Right lobe of liver (tissue), 6 donors: ENCODE results near the gene NOC2L. TPM values are rescaled to one million over a fixed set of nuclear protein-coding genes. Genes with fewer than 3 reads are reported as not detected.

Experiments used
- ATAC-seq, 4 donors: fragments of 200-7000 bp; cut with Tn5 transposase; one replicate each; pipeline ENCODE4 v1.9.1; 2020; ENCODE audit warnings: mild to moderate bottlenecking in 4 of 4, moderate library complexity in 4 of 4
- DNase-seq, 3 donors: peaks; one replicate each; pipeline ENCODE4 v3.0.0-alpha.2; 2020
- H3K27ac ChIP-seq, 3 donors: fragments of 200-600 bp; one replicate each; pipeline ENCODE4 v1.8.0; 2022
- H3K27me3 ChIP-seq, 2 donors: fragments of 200-600 bp; one replicate each; pipeline ENCODE4 v1.8.0; 2022
- H3K36me3 ChIP-seq, 4 donors: fragments of 200-600 bp; sonication (generic) in 1 of 4; one replicate each; pipeline versions ENCODE4 v1.5.1 to v1.8.0; 2017 to 2022; ENCODE audit warnings: control low read depth in 1 of 4
- H3K4me1 ChIP-seq, 4 donors: fragments of 200-600 bp; sonication (generic) in 1 of 4; one replicate each; pipeline versions ENCODE4 v1.5.1 to v1.8.0; 2017 to 2022; ENCODE audit warnings: control low read depth in 1 of 4
- H3K4me3 ChIP-seq, 3 donors: fragments of 200-600 bp; one replicate each; pipeline ENCODE4 v1.8.0; 2022
- H3K9me3 ChIP-seq, 4 donors: fragments of 200-600 bp; sonication (generic) in 1 of 4; one replicate each; pipeline versions ENCODE4 v1.5.1 to v1.8.0; 2017 to 2022; ENCODE audit warnings: control low read depth in 1 of 4
- CTCF ChIP-seq, 4 donors: fragments of 200-600 bp in 3 of 4; fragments of 450-650 bp in 1 of 4; IDR thresholded peaks; one replicate each; pipeline versions ENCODE4 v1.5.1 to v1.8.0; 2016 to 2022; ENCODE audit warnings: antibody characterized with exemption in 4 of 4, mild to moderate bottlenecking in 2 of 4
- POLR2A ChIP-seq: fragments of 450-650 bp; IDR thresholded peaks from one replicate; pipeline ENCODE4 v1.6.1; 2017; ENCODE audit warnings: antibody characterized with exemption, mild to moderate bottlenecking
- WGBS: methylation state at CpG from one replicate; pipeline ENCODE4 v1.1.6; 2018; ENCODE audit warnings: low coverage, low lambda C conversion rate; ENCODE audit not compliant: insufficient coverage; ENCODE audit errors: missing lambda C conversion rate; 5-methylcytosine and 5-hydroxymethylcytosine counted together
- intact Hi-C, 2 donors: fragments of 100-400 bp; cut with DNase I; formaldehyde crosslinking; loops; one replicate each; pipeline versions ENCODE4 v1.11.2 to v1.14.1; 2022
- total RNA-seq, 6 experiments: library from RNA; depleted of rRNA in 2 of 6; stranded (reverse); fragments of >200 nt in 2 of 6; fragmentation: NEBNext Ultra II Directional in 3 of 6; extraction: Animal tissue kit (Norgen Biotek cat#: 25700) in 3 of 6; gene quantifications; one replicate each; pipeline versions ENCODE4 v1.1.0 to v1.2.4, GENCODE V29; 2016 to 2023
- donor health status: DM: no; HTN: yes; CAD: no.
- donor health status: DM: no; HTN: no; CAD: no.
- donor health status: DM: no; HTN: no; CAD: no.
- donor health status: DM: no; HTN: yes; CAD: no.
- donor health status: DM: no; HTN: yes; CAD: no.

Gene NOC2L
- total RNA-seq, 6 experiments from 2014 or later, result 28.9 to 36.8 (median 30.2) TPM

- TF ChIP-seq POLR2A, result no peak
- TF ChIP-seq CTCF (IDR thresholded peaks at IDR 0.05), result no peak
- no peaks in the 10 kb centered on the region for H3K9me3 ChIP-seq
- intact Hi-C loops, result no loop called here
- no peak overlapping the region for H3K4me3 ChIP-seq
- DNase-seq (no peak), ATAC-seq (no peak)
- no peak overlapping the region for H3K27ac ChIP-seq
- peaks cover 0 to 16% (median 3%) of the 10 kb centered on the region in 4 donors for H3K36me3 ChIP-seq
- 64% methylated on average over 14 of the region's 28 CpGs for WGBS
- peaks cover 0 to 18% (median 6%) of the 10 kb centered on the region in 4 donors for H3K4me1 ChIP-seq
- H3K27me3 ChIP-seq, result peaks cover 0 to 7% of the 10 kb centered on the region in 2 donors
These were observed 14.4 kb downstream of the NOC2L start for GRCh38 chr1:944341-945325.

- ATAC-seq (no peak), DNase-seq (no peak)
- peaks cover 0 to 15% of the 10 kb centered on the region in 2 donors for H3K27me3 ChIP-seq
- H3K4me3 ChIP-seq, result no peak overlapping the region
- peaks cover 0 to 14% (median 0%) of the 10 kb centered on the region in 4 donors for H3K36me3 ChIP-seq
- no peak for TF ChIP-seq CTCF (IDR thresholded peaks at IDR 0.05)
- no peak for TF ChIP-seq POLR2A
- no peaks in the 10 kb centered on the region for H3K9me3 ChIP-seq
- intact Hi-C loops, result no loop called here
- peaks cover 0 to 18% (median 6%) of the 10 kb centered on the region in 4 donors for H3K4me1 ChIP-seq
- no peak overlapping the region for H3K27ac ChIP-seq
- WGBS, result 58% methylated on average over 6 of the region's 27 CpGs
These were observed 15.3 kb downstream of the NOC2L start for GRCh38 chr1:943545-944340.

DNA sequence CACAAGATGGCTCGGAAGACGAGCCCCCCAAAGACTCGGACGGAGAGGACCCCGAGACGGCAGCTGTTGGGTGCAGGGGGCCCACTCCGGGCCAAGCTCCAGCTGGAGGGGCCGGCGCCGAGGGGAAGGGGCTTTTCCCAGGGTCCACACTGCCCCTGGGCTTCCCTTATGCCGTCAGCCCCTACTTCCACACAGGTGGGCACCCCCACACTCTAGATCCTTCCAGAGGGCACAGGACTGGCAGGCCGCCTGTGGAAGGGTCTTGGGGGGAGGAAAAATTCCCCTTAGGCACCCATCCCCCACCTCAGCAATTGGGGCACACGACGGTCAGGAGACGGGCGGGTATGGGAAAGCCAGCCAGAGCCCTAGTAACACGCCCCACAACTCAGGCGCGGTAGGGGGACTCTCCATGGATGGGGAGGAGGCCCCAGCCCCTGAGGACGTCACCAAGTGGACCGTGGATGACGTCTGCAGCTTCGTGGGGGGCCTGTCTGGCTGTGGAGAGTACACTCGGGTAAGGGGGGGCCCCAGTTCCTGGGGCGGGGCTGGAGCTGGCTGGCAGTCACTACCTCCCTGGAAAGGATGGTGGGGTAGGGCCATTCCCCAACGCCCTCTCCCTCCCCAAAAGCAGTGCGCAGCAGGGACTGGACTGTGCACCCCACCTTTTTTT lies 16.1 kb downstream of the NOC2L start:
- Histone ChIP-seq H3K27ac (peak overlapping the region in 1 of 3 donors; percentile 60), H3K4me3 (peak overlapping the region in 2 of 3 donors; percentile 27 to 30), H3K9me3 (no peaks in the 10 kb centered on the region), H3K36me3 (peaks cover 0 to 10% (median 0%) of the 10 kb centered on the region in 4 donors), H3K27me3 (peaks cover 0 to 16% of the 10 kb centered on the region in 2 donors), H3K4me1 (peaks cover 0 to 18% (median 6%) of the 10 kb centered on the region in 4 donors)
- TF ChIP-seq CTCF (IDR thresholded peaks at IDR 0.05) (no peak), POLR2A (no peak)
- ATAC-seq (no peak), DNase-seq (no peak)
- intact Hi-C loops, result no loop called here
- 13% methylated on average over 3 of the region's 27 CpGs for WGBS

DNA sequence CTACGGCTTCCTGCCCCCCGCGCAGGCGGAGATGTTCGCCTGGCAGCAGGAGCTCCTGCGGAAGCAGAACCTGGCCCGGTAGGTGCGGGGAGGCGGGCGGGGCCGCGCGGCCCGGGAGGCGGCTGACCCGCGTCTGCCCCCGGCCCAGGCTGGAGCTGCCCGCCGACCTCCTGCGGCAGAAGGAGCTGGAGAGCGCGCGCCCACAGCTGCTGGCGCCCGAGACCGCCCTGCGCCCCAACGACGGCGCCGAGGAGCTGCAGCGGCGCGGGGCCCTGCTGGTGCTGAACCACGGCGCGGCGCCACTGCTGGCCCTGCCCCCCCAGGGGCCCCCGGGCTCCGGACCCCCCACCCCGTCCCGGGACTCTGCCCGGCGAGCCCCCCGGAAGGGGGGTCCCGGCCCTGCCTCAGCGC lies 16.6 kb downstream of the NOC2L start:
- Histone ChIP-seq H3K9me3 (no peaks in the 10 kb centered on the region), H3K4me3 (peak overlapping the region; percentile 21 to 30 (median 27)), H3K4me1 (peaks cover 0 to 18% (median 6%) of the 10 kb centered on the region in 4 donors), H3K27me3 (peaks cover 0 to 16% of the 10 kb centered on the region in 2 donors), H3K27ac (peak overlapping the region in 1 of 3 donors; percentile 60), H3K36me3 (peaks cover 0 to 5% (median 0%) of the 10 kb centered on the region in 4 donors)
- WGBS, result 0% methylated on average over 10 of the region's 48 CpGs
- no peak for ATAC-seq
- TF ChIP-seq POLR2A, result no peak
- no peak for TF ChIP-seq CTCF (IDR thresholded peaks at IDR 0.05)
- no peak for DNase-seq
- intact Hi-C loops, result no loop called here
